ENCODE data around the gene CAND2. TPM values are rescaled to one million over a fixed set of nuclear protein-coding genes. Genes with fewer than 3 reads are reported as not detected.

The CAND2 gene
- total RNA-seq, 2 donors from 2014 or later, result 3.6 to 6.6 TPM

GRCh38 chr3:12807601-12808359, 11.3 kb downstream of the CAND2 start:
- no peak overlapping the region for H3K4me3 ChIP-seq
- no peak for TF ChIP-seq CTCF (IDR thresholded peaks at IDR 0.05)
- H3K36me3 ChIP-seq (replicated peaks in 1 of 2; ENCODE audit: insufficient read depth in 1 of 2, low read depth in 2 of 2), result no peaks in the 10 kb centered on the region
- H3K4me1 ChIP-seq, result peaks cover 7% of the 10 kb centered on the region
- no peak overlapping the region for H3K27ac ChIP-seq
- intact Hi-C loops (cut with DNase I), result no loop called here
- H3K27me3 ChIP-seq, result no peaks in the 10 kb centered on the region
- H3K9me3 ChIP-seq, result no peaks in the 10 kb centered on the region
- ATAC-seq (no peak), DNase-seq (no peak)
- WGBS, 2 donors, result 83 to 89% methylated on average over 6 of the region's 7 CpGs

GRCh38 chr3:12808587-12808986, 12.1 kb downstream of the CAND2 start:
- H3K9me3 ChIP-seq, result no peaks in the 10 kb centered on the region
- H3K4me3 ChIP-seq, result no peak overlapping the region
- intact Hi-C loops (cut with DNase I), result no loop called here
- no peak for TF ChIP-seq POLR2A (IDR thresholded peaks at IDR 0.05)
- TF ChIP-seq CTCF (IDR thresholded peaks at IDR 0.05), result no peak
- H3K27me3 ChIP-seq, result no peaks in the 10 kb centered on the region
- ATAC-seq (no peak), DNase-seq (no peak)
- H3K27ac ChIP-seq, result no peak overlapping the region
- H3K4me1 ChIP-seq, result peaks cover 7% of the 10 kb centered on the region
- WGBS, 2 donors, result 60 to 74% methylated on average over 2 of the region's 2 CpGs
- H3K36me3 ChIP-seq (replicated peaks in 1 of 2; ENCODE audit: insufficient read depth in 1 of 2, low read depth in 2 of 2), result no peaks in the 10 kb centered on the region

GRCh38 chr3:12809001-12809400, 12.5 kb downstream of the CAND2 start:
- ATAC-seq (no peak), DNase-seq (no peak)
- Histone ChIP-seq H3K4me1 (peaks cover 7% of the 10 kb centered on the region), H3K27me3 (no peaks in the 10 kb centered on the region), H3K36me3 (replicated peaks in 1 of 2; ENCODE audit: insufficient read depth in 1 of 2, low read depth in 2 of 2) (no peaks in the 10 kb centered on the region), H3K27ac (no peak overlapping the region), H3K9me3 (no peaks in the 10 kb centered on the region), H3K4me3 (no peak overlapping the region)
- WGBS, 2 donors, result 89 to 91% methylated on average over 3 of the region's 3 CpGs
- no peak for TF ChIP-seq CTCF (IDR thresholded peaks at IDR 0.05)
- TF ChIP-seq POLR2A (IDR thresholded peaks at IDR 0.05), result no peak
- intact Hi-C loops (cut with DNase I), result no loop called here

GRCh38 chr3:12809435-12809834, 13.0 kb downstream of the CAND2 start:
- ATAC-seq, result no peak

More at GRCh38 chr3:12809435-12809834, 13.0 kb downstream of the CAND2 start:
- Histone ChIP-seq H3K27ac (peak overlapping the region in 3 of 4 donors; percentile 63 to 82 (median 78)), H3K4me1 (peaks cover 7% of the 10 kb centered on the region), H3K27me3 (no peaks in the 10 kb centered on the region), H3K4me3 (no peak overlapping the region), H3K36me3 (replicated peaks in 1 of 2; ENCODE audit: insufficient read depth in 1 of 2, low read depth in 2 of 2) (no peaks in the 10 kb centered on the region), H3K9me3 (no peaks in the 10 kb centered on the region)
- no peak for TF ChIP-seq CTCF (IDR thresholded peaks at IDR 0.05)
- no peak for TF ChIP-seq POLR2A (IDR thresholded peaks at IDR 0.05)
- intact Hi-C loops (cut with DNase I), result no loop called here
- DNase-seq, result no peak
- 84 to 92% methylated on average over 5 of the region's 5 CpGs for WGBS, 2 donors

Measured in body of pancreas (tissue), 4 donors.